ENCODE results near the gene FBXW11.

Gene FBXW11

DNA sequence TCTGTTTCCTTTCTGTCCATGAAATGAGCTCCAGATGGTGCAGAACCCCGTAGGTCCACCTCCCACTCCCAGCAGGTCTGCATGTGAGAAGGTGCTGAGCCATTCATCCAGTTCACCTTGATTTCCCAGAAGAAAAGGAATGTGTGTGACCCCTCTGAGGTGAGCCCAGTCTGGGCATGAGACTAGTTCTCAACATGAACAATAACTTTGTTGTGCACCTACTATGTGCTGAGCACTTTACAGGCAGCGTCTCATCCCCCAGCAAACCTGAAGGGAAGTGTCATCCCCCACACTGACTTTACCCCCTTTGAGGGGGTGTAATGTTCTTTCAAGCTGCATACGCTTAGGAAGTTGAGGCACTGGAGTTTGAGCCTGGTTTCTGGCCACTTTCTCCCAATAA is 159.4 kb downstream of the FBXW11 start:
- no peaks in the 10 kb centered on the region for H3K36me3 ChIP-seq (ENCODE audit: control insufficient read depth, low read length)
- H3K4me2 ChIP-seq (ENCODE audit: low read length), result no peak overlapping the region
- no peaks in the 10 kb centered on the region for H3F3A ChIP-seq (ENCODE audit: control insufficient read depth, insufficient read depth)
- no peaks in the 10 kb centered on the region for H3K79me2 ChIP-seq (ENCODE audit: control insufficient read depth, low read length)
- no peaks in the 10 kb centered on the region for H3K27me3 ChIP-seq (ENCODE audit: control insufficient read depth, low read length)
- no peaks in the 10 kb centered on the region for H3K9me3 ChIP-seq (ENCODE audit: control insufficient read depth, insufficient read depth, low read length)
- no peak overlapping the region for H3K27ac ChIP-seq (ENCODE audit: low read depth, low read length)
- H3K9me2 ChIP-seq (replicated peaks; ENCODE audit: control insufficient read depth, low read length), result no peaks in the 10 kb centered on the region
- no peak overlapping the region for H3K4me3 ChIP-seq (ENCODE audit: low read length)
- TF ChIP-seq EZH2phosphoT487 (IDR thresholded peaks at IDR 0.05; ENCODE audit: borderline replicate concordance, low read length), result no peak
- TF ChIP-seq CTCF (IDR thresholded peaks at IDR 0.05; ENCODE audit: low read depth, low read length, poor library complexity, severe bottlenecking), result no peak
- H4K20me1 ChIP-seq (ENCODE audit: control insufficient read depth, insufficient read depth, low read depth, low read length), result no peaks in the 10 kb centered on the region
- H3K4me1 ChIP-seq (ENCODE audit: control insufficient read depth, low read length), result no peaks in the 10 kb centered on the region

- Histone ChIP-seq H3K27ac (ENCODE audit: low read depth, low read length) (no peak overlapping the region), H3K9me3 (ENCODE audit: control insufficient read depth, insufficient read depth, low read length) (no peaks in the 10 kb centered on the region), H3K9me2 (replicated peaks; ENCODE audit: control insufficient read depth, low read length) (no peaks in the 10 kb centered on the region), H3K4me3 (ENCODE audit: low read length) (no peak overlapping the region), H3K4me2 (ENCODE audit: low read length) (no peak overlapping the region), H3K27me3 (ENCODE audit: control insufficient read depth, low read length) (no peaks in the 10 kb centered on the region), H3K36me3 (ENCODE audit: control insufficient read depth, low read length) (no peaks in the 10 kb centered on the region), H3K79me2 (ENCODE audit: control insufficient read depth, low read length) (no peaks in the 10 kb centered on the region), H3F3A (ENCODE audit: control insufficient read depth, insufficient read depth) (no peaks in the 10 kb centered on the region), H3K4me1 (ENCODE audit: control insufficient read depth, low read length) (no peaks in the 10 kb centered on the region), H4K20me1 (ENCODE audit: control insufficient read depth, insufficient read depth, low read depth, low read length) (no peaks in the 10 kb centered on the region)
- TF ChIP-seq CTCF (IDR thresholded peaks at IDR 0.05; ENCODE audit: low read depth, low read length, poor library complexity, severe bottlenecking), result no peak
- no peak for TF ChIP-seq EZH2phosphoT487 (IDR thresholded peaks at IDR 0.05; ENCODE audit: borderline replicate concordance, low read length)
These were observed 160.1 kb downstream of the FBXW11 start for GRCh38 chr5:171846323-171846722.

- H3K36me3 ChIP-seq (ENCODE audit: control insufficient read depth, low read length), result no peaks in the 10 kb centered on the region
- no peaks in the 10 kb centered on the region for H3K9me3 ChIP-seq (ENCODE audit: control insufficient read depth, insufficient read depth, low read length)
- no peak overlapping the region for H3K4me2 ChIP-seq (ENCODE audit: low read length)
- H3K4me3 ChIP-seq (ENCODE audit: low read length), result no peak overlapping the region
- H3K27ac ChIP-seq (ENCODE audit: low read depth, low read length), result no peak overlapping the region
- H3K27me3 ChIP-seq (ENCODE audit: control insufficient read depth, low read length), result no peaks in the 10 kb centered on the region
- H3K9me2 ChIP-seq (replicated peaks; ENCODE audit: control insufficient read depth, low read length), result no peaks in the 10 kb centered on the region
- TF ChIP-seq EZH2phosphoT487 (IDR thresholded peaks at IDR 0.05; ENCODE audit: borderline replicate concordance, low read length), result no peak
- no peaks in the 10 kb centered on the region for H3K79me2 ChIP-seq (ENCODE audit: control insufficient read depth, low read length)
- no peaks in the 10 kb centered on the region for H4K20me1 ChIP-seq (ENCODE audit: control insufficient read depth, insufficient read depth, low read depth, low read length)
- H3F3A ChIP-seq (ENCODE audit: control insufficient read depth, insufficient read depth), result no peaks in the 10 kb centered on the region
- no peaks in the 10 kb centered on the region for H3K4me1 ChIP-seq (ENCODE audit: control insufficient read depth, low read length)
These were observed 160.6 kb downstream of the FBXW11 start for GRCh38 chr5:171845857-171846256.

- no peak for TF ChIP-seq EZH2phosphoT487 (IDR thresholded peaks at IDR 0.05; ENCODE audit: borderline replicate concordance, low read length)
- TF ChIP-seq CTCF (IDR thresholded peaks at IDR 0.05; ENCODE audit: low read depth, low read length, poor library complexity, severe bottlenecking), result no peak
- Histone ChIP-seq H3K36me3 (ENCODE audit: control insufficient read depth, low read length) (no peaks in the 10 kb centered on the region), H3K9me2 (replicated peaks; ENCODE audit: control insufficient read depth, low read length) (no peaks in the 10 kb centered on the region), H3K4me3 (ENCODE audit: low read length) (no peak overlapping the region), H3K27ac (ENCODE audit: low read depth, low read length) (no peak overlapping the region), H3K27me3 (ENCODE audit: control insufficient read depth, low read length) (no peaks in the 10 kb centered on the region), H3K9me3 (ENCODE audit: control insufficient read depth, insufficient read depth, low read length) (no peaks in the 10 kb centered on the region), H3K4me2 (ENCODE audit: low read length) (no peak overlapping the region), H3K4me1 (ENCODE audit: control insufficient read depth, low read length) (no peaks in the 10 kb centered on the region), H4K20me1 (ENCODE audit: control insufficient read depth, insufficient read depth, low read depth, low read length) (no peaks in the 10 kb centered on the region), H3K79me2 (ENCODE audit: control insufficient read depth, low read length) (no peaks in the 10 kb centered on the region), H3F3A (ENCODE audit: control insufficient read depth, insufficient read depth) (no peaks in the 10 kb centered on the region)
These were observed 161.3 kb downstream of the FBXW11 start for GRCh38 chr5:171845040-171845630.
